Colonic mucosa (tissue), 4 donors: ENCODE measurements around the gene PKNOX2. TPM values are rescaled to one million over a fixed set of nuclear protein-coding genes. Genes with fewer than 3 reads are reported as not detected.
A peak's percentile ranks its signal among the peaks of the same experiment; 100 is the strongest.

Experiments used
- DNase-seq: peaks from one replicate; pipeline ENCODE4 v3.0.0-alpha.2; 2020
- H3K27ac ChIP-seq: fragments of 200-600 bp; one replicate; pipeline ENCODE4 v1.8.0; 2021
- H3K27me3 ChIP-seq: fragments of 200-600 bp; one replicate; pipeline ENCODE4 v1.8.0; 2021
- H3K36me3 ChIP-seq: fragments of 200-600 bp; one replicate; pipeline ENCODE4 v1.8.0; 2021
- H3K4me1 ChIP-seq: fragments of 200-600 bp; one replicate; pipeline ENCODE4 v1.8.0; 2021; ENCODE audit warnings: mild to moderate bottlenecking
- H3K4me3 ChIP-seq: fragments of 200-600 bp; one replicate; pipeline ENCODE4 v1.8.0; 2021
- H3K9ac ChIP-seq, 2 donors: one replicate each; pipeline ENCODE4 v1.7.0; 2013; ENCODE audit warnings: control low read depth in 2 of 2, low read depth in 2 of 2, low read length in 2 of 2
- H3K9me3 ChIP-seq: fragments of 200-600 bp; one replicate; pipeline ENCODE4 v1.8.0; 2021
- intact Hi-C: fragments of 100-400 bp; cut with DNase I; formaldehyde crosslinking; loops from one replicate; pipeline ENCODE4 v1.14.1; 2022
- total RNA-seq, 2 donors: library from RNA; stranded (reverse); fragmentation: NEBNext Ultra II Directional in 1 of 2; extraction: Animal tissue kit (Norgen Biotek cat#: 25700) in 1 of 2; gene quantifications; one replicate each; pipeline ENCODE4 v1.2.1, GENCODE V29; 2021
- TF ChIP-seq, protein P1 (sequence below): fragments of 200-600 bp; IDR thresholded peaks from one replicate; pipeline ENCODE4 v1.8.0; 2022; ENCODE audit warnings: antibody characterized with exemption, mild to moderate bottlenecking
- donor health status: healthy.
- donor health status: DM: no; HTN: no; CAD: no.
- donor health status: DM: no; HTN: no; CAD: no.

Gene PKNOX2
- total RNA-seq, 2 donors from 2014 or later, result 0.52 to 1.3 TPM

DNA sequence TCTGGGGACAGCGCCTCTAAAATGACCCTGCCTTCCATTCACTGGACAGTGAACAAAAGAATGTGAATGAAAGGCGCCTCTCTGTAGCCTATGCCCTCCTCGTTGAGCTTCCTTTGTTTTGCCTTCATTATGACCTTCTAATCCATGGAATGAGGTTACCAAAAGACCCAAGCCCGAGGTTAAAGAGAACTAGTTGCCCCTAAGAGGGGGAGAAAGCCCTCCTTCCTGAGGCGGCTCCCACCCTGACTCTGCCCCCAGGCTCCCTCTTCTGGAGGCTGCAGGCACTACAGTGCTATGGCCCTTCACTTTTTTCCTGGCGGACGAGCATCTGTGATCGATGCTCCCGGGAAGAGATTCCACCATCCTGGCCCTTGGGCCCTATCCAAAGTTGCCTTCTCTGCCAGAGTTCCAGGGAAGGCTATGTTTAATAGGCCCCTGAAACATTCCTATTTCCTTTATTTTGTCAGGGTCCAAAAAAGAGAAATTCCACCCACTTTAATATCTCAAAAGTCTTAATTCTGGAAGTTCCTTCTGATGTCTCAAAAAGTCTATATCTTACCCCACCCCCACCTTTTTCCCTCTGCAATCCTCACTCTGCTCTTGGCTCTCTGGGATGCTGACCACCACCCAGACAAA, 184.2 kb downstream of the PKNOX2 start:
- intact Hi-C loops, result loop anchor here (5.0 to 10.0 kb wide), 4 partner anchors 186 to 386 kb away; partner anchors contain the start of gene PKNOX2
- Histone ChIP-seq H3K4me3 (no peak overlapping the region), H3K36me3 (no peaks in the 10 kb centered on the region), H3K9ac (no peak overlapping the region), H3K9me3 (no peaks in the 10 kb centered on the region), H3K27ac (no peak overlapping the region), H3K27me3 (no peaks in the 10 kb centered on the region), H3K4me1 (no peaks in the 10 kb centered on the region)
- DNase-seq, result peak; percentile 48
- TF ChIP-seq, protein P1, sequence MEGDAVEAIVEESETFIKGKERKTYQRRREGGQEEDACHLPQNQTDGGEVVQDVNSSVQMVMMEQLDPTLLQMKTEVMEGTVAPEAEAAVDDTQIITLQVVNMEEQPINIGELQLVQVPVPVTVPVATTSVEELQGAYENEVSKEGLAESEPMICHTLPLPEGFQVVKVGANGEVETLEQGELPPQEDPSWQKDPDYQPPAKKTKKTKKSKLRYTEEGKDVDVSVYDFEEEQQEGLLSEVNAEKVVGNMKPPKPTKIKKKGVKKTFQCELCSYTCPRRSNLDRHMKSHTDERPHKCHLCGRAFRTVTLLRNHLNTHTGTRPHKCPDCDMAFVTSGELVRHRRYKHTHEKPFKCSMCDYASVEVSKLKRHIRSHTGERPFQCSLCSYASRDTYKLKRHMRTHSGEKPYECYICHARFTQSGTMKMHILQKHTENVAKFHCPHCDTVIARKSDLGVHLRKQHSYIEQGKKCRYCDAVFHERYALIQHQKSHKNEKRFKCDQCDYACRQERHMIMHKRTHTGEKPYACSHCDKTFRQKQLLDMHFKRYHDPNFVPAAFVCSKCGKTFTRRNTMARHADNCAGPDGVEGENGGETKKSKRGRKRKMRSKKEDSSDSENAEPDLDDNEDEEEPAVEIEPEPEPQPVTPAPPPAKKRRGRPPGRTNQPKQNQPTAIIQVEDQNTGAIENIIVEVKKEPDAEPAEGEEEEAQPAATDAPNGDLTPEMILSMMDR, result peak; percentile 88

DNA sequence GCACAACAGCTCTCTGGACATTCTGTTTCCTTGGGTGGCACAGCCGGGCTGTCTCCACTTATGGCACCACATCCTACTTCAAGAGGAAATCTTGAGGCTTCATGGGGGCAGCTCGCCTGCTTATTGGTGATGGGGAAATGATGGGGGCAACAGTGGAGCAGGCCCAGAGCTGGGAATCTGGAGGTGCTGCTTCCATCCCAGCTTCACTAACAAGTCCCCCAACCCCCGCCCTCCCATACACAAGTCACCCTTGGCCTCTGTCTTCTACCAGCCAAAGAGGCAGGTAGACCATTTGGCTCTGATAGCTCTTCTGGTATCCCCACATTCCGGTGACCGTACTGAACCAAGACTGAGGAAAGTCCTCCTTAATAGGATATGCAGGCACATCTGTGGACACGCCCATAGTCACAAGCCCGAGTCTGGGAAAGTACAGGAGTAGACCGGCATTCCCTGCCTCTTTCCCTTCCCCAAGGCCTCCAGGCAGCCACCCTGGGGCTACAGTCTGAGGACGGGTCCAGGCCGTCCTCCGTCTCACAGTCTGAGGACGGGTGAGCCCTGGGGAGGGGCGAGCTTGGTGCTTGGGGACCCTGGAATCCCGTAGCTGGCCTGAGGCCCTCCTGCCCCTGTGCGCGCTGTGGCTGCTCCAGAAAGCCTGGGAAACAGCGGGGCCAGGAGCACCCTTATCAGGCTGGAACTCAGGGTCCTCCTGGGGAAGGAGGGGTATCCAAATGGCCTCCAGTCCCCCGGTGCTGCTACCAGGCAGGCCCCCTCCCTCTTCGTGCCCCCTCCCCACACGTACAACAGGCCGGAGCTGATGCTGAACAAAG, 185.9 kb downstream of the PKNOX2 start:
- TF ChIP-seq, protein P1, result no peak
- intact Hi-C loops, result no loop called here
- Histone ChIP-seq H3K4me1 (no peaks in the 10 kb centered on the region), H3K4me3 (no peak overlapping the region), H3K9ac (no peak overlapping the region), H3K27me3 (no peaks in the 10 kb centered on the region), H3K27ac (no peak overlapping the region), H3K36me3 (no peaks in the 10 kb centered on the region), H3K9me3 (no peaks in the 10 kb centered on the region)
- DNase-seq, result no peak

DNA sequence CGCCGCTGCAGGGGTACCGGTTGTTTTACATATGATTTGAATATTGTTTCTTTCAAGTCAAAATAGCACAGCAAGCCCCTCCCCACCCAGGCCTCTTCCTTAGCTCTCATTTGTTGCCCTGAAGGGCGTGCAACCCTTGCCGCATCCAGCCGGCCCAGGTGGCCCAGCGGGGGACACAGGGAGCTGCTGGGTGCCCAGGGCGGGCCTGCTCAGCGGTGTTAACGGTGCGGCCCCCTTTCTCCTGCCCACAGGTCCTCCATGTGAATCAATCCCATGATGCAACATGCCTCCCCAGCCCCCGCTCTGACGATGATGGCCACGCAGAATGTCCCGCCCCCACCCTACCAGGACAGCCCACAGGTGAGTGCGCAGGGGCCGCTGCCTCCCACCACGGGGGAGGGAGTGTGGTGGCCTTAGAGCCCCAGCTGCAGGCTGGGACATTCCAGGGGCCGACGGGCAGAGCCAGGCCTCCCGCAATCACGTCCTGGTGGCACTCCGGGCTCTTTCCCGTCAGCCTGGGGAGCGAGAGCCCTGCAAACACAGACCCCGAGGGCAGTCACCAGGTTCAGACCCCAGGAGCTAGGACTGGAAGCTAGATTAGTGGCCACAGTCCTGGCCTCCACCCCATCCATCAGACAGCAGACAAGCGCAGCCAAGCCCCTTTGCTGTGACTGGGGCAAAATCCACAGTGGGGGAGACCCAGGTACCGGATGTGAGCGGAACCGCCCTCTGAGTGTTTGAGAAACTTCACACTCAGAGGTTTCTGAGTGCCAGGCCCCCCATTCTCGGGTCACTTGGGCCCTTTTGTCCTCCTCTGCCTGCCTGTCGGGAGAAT, 186.7 kb downstream of the PKNOX2 start:
- TF ChIP-seq, protein P1, result no peak
- DNase-seq, result no peak
- no peak overlapping the region for H3K9ac ChIP-seq
- no peaks in the 10 kb centered on the region for H3K27me3 ChIP-seq
- no peaks in the 10 kb centered on the region for H3K9me3 ChIP-seq
- no peak overlapping the region for H3K4me3 ChIP-seq
- H3K36me3 ChIP-seq, result no peaks in the 10 kb centered on the region
- intact Hi-C loops, result no loop called here
- H3K27ac ChIP-seq, result no peak overlapping the region
- no peaks in the 10 kb centered on the region for H3K4me1 ChIP-seq

DNA sequence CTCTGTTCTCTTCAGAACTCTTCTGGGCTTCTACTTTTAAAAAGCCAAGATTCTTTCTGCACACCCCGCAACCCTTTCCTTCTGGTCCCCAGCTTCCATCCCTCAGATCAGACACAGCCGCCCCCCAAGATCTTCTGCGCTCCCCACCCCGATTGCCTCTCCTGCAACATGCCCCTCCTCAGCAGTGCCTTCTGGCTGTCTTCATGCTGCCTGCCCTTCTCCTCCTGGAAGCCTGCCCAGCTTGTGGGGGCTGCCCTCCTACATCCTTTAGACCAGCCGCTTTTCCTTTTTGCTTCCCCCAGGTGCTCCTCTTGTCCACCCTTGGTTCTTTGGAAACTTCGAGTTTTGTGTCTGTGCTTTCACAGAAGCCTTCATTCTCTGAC, 187.3 kb downstream of the PKNOX2 start:
- no peak overlapping the region for H3K4me3 ChIP-seq
- H3K27ac ChIP-seq, result no peak overlapping the region
- no peaks in the 10 kb centered on the region for H3K36me3 ChIP-seq
- no peak overlapping the region for H3K9ac ChIP-seq
- no peak for DNase-seq
- H3K9me3 ChIP-seq, result no peaks in the 10 kb centered on the region
- no peaks in the 10 kb centered on the region for H3K27me3 ChIP-seq
- TF ChIP-seq, protein P1, result no peak
- intact Hi-C loops, result no loop called here
- no peaks in the 10 kb centered on the region for H3K4me1 ChIP-seq

DNA sequence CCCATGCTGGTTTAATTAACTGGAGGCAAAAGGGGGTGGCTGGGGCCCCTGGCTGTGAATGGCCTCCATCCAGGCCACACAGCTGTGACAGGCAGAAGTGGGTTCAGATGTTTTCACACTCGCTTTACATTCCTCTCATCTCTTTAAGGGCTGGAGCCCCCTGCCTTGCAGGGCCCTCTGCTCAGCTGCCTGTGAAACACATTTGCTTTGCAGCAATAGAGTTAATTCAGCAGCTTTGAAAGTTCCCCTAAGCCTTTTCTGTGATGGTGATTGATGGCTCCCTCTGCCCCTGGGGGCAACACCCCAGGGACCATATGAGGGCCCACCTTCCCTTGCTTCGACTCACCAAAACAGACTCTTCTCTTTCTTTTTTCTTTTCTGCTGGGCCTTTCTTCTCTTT, 192.2 kb downstream of the PKNOX2 start:
- intact Hi-C loops, result no loop called here
- Histone ChIP-seq H3K27ac (no peak overlapping the region), H3K9ac (no peak overlapping the region), H3K9me3 (no peaks in the 10 kb centered on the region), H3K27me3 (no peaks in the 10 kb centered on the region), H3K4me1 (no peaks in the 10 kb centered on the region), H3K36me3 (no peaks in the 10 kb centered on the region), H3K4me3 (no peak overlapping the region)
- DNase-seq, result no peak
- TF ChIP-seq, protein P1, result no peak
